ENCODE data around the gene SMPD4.
"Not testable (repeated sequence)": the region's sequence is repeated elsewhere in the genome, so short reads cannot be mapped to it uniquely, and the experiment has no call there.

SMPD4 gene

GRCh38 chr2:130181325-130181879, at the start of gene SMPD4:
SMPD4 (minus strand) TSS chr2:130181602; CDS start chr2:130176592, 5,010 bp downstream.
- peak; percentile 96 for DNase-seq (ENCODE audit: low read depth)

GRCh38 chr2:130230907-130231306, 49.5 kb upstream of the SMPD4 start:
- not testable (repeated sequence) for DNase-seq (ENCODE audit: low read depth)

- not testable (repeated sequence) for DNase-seq (ENCODE audit: low read depth)
Measured at GRCh38 chr2:130230376-130230775, 49.0 kb upstream of the SMPD4 start.

GRCh38 chr2:130229161-130229510, 47.7 kb upstream of the SMPD4 start:
- not testable (repeated sequence) for DNase-seq (ENCODE audit: low read depth)

GRCh38 chr2:130228467-130229160, 47.2 kb upstream of the SMPD4 start:
- DNase-seq (ENCODE audit: low read depth), result not testable (repeated sequence)

- not testable (repeated sequence) for DNase-seq (ENCODE audit: low read depth)
Measured at GRCh38 chr2:130228005-130228404, 46.6 kb upstream of the SMPD4 start.

DNA sequence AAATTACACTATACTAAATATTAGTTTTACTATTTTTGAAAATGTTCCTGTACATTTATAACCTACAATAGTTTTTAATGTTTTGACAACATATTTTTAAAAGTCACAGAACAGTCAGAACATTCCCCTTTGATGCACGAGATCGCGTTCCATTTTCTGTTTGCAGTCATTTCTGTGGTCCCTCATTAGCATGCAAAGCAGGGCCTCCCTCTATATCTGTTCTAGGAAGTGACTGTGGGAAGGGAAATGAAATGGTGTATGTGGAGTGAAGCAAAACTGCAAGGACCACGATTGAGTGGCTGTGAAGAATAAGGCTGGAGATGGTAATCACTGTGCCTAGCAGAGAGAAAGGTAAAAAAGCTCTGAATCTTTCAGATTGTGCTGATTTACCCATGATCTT, 41.1 kb upstream of the SMPD4 start:
- DNase-seq (ENCODE audit: low read depth), result not testable (repeated sequence)

DNA sequence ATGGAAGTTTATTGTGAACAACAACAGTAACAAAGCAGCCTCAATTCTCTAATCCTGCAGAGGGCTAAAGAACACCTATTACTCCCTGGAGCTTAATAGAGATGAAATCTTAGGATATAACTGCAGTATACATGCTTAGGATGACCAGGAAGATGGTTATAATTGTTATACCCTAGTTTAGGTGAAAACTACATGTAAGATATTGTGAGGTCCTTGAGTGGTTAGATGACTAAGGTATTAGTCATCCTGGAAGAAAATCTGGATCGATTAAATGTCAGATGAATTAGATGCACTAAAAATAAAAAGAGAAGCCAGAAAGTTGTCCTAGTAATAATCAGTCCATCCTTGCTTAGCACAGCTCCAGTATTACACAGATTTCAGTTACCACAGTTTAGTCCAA, 39.1 kb upstream of the SMPD4 start:
- DNase-seq (ENCODE audit: low read depth), result not testable (repeated sequence)

DNA sequence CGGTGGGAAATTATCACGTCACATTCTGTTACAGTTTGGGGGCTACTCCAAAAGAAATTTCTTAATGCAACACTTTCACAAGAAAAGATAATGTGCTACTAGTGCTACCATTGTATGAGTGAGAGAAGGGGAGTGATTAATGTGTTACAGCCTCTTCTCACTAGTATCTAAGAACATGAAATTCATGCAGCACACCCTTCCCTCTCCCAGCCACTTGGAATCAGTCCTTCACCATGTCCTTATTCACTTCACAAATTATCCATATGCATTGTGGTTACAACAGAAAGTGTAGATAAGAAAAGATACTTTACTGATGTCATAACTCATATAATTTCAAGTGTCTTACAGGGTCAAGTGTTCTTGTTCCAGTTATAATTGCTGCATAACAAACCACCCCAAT, 37.7 kb upstream of the SMPD4 start:
- DNase-seq (ENCODE audit: low read depth), result not testable (repeated sequence)

DNA sequence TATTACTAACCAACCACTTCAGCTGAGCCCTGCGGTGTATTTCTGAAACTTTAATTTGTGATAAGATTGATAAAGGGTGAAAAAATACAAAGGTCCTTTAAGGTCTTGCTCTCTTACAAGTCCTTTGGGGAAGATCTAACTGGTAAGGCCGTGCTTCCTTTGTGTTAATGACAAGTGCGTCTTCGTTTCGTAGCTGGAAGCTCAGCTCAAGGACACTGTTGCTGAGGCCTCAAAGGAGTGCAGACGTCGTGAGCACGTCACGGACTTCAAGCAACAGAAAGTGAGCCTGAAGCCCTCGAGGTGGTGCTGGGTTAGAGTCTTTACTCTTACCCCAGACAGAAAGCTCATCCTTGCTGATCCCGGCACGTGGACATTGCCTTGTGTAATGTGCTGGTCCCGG, 25.6 kb upstream of the SMPD4 start:
- not testable (repeated sequence) for DNase-seq (ENCODE audit: low read depth)

DNA sequence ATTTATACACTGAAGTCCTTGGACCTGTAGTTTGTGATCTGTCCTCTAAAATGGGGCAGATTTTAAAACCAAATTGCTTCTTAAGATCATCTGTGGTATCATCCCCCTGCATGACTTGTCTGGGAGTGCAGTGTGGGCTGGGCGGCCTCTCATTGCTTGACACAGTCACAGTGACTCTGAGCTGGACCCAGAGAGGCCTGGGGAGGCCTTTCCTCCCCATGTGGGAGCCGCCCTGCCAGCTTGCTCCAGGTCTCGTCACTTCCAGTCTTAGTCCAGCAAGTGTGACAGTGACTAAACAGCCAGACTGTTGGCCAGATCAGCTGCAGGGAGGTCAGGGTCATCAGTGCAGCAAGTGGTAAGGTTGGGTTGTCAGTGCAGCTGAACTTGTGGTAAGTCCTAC, 21.7 kb upstream of the SMPD4 start:
- not testable (repeated sequence) for DNase-seq (ENCODE audit: low read depth)

- not testable (repeated sequence) for DNase-seq (ENCODE audit: low read depth)
Measured at GRCh38 chr2:130202518-130202917, 21.1 kb upstream of the SMPD4 start.

- DNase-seq (ENCODE audit: low read depth), result no peak
Measured at GRCh38 chr2:130198343-130198742, 16.9 kb upstream of the SMPD4 start, which contains the start of gene TUBA3E. TUBA3E (minus strand) TSS chr2:130198439; CDS start chr2:130198360, 79 bp downstream.

- DNase-seq (ENCODE audit: low read depth), result not testable (repeated sequence)
Measured at GRCh38 chr2:130196052-130196451, 14.7 kb upstream of the SMPD4 start.

DNA sequence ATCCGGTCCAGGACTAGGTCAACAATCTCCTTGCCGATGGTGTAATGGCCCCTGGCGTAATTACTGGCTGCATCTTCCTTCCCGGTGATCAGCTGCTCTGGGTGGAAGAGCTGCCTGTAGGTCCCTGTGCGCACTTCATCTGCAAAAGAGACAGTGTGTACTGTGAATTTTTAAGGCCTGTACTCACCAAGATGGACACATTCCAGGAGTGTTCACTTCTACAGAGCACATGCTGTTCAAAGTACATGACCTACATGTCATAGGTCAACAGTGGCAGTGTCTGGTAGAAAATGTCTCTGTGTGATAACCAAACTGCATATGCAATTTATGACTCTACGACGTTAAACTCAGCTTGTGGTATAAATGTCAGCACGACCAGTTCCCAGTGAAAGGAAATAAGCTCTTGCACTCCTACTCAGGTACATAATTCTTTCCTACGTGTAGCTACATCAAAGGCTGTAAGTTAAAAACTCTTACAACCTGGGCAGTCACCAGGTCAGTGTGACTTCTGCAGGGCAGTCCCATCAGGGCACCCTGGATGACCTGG, 13.8 kb upstream of the SMPD4 start:
- not testable (repeated sequence) for DNase-seq (ENCODE audit: low read depth)

DNA sequence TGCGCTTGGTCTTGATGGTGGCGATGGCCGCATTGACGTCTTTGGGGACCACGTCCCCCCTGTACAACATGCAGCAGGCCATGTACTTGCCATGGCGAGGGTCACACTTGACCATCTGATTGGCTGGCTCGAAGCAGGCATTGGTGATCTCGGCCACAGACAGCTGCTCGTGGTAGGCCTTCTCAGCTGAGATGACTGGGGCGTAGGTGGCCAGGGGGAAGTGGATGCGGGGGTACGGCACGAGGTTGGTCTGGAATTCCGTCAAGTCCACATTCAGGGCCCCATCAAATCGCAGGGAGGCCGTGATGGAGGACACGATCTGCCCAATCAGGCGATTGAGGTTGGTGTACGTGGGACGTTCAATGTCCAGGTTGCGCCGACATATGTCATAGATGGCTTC, 12.4 kb upstream of the SMPD4 start:
- DNase-seq (ENCODE audit: low read depth), result not testable (repeated sequence)

- not testable (repeated sequence) for DNase-seq (ENCODE audit: low read depth)
Measured at GRCh38 chr2:130192451-130192850, 11.0 kb upstream of the SMPD4 start.

GRCh38 chr2:130191319-130191718, 9.9 kb upstream of the SMPD4 start:
- not testable (repeated sequence) for DNase-seq (ENCODE audit: low read depth)

DNA sequence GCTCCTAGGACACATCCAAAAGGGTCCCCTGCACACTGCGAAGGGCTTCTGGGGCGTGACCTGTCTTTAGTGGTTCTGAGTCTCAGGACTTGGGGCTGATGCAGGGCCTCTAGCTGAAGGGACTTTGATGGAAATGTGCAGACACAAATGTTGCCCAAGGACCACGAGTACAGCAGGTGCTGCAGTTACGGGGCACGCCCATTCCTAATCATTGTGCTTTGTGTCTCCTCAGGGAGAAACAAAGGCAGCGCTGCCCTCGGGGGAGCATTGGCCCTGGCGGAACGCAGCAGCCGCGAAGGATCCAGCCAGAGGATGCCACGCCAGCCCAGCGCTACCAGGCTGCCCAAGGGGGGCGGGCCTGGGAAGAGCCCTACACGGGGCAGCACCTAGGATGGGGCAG, 8.8 kb upstream of the SMPD4 start:
- DNase-seq (ENCODE audit: low read depth), result no peak

DNA sequence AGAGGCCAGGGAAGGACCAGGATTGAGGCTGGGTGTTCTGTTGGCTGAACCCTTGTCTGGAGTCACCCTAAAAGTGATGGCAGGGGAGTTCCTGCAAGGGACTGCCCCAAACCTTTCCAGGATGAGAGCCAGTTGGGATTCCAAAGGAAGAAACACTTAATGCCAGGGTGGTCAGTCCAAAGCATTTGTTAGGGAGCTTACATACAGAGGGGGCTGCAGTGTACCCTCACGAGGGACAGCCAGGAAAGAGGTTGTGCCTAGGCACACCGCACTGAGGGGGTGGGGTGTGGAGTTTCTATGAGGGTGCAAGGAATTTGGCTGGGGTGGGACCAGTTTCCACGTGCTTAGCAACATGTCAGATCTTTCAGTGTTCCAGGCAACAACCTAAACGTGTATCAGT, 7.6 kb upstream of the SMPD4 start:
- not testable (repeated sequence) for DNase-seq (ENCODE audit: low read depth)

DNA sequence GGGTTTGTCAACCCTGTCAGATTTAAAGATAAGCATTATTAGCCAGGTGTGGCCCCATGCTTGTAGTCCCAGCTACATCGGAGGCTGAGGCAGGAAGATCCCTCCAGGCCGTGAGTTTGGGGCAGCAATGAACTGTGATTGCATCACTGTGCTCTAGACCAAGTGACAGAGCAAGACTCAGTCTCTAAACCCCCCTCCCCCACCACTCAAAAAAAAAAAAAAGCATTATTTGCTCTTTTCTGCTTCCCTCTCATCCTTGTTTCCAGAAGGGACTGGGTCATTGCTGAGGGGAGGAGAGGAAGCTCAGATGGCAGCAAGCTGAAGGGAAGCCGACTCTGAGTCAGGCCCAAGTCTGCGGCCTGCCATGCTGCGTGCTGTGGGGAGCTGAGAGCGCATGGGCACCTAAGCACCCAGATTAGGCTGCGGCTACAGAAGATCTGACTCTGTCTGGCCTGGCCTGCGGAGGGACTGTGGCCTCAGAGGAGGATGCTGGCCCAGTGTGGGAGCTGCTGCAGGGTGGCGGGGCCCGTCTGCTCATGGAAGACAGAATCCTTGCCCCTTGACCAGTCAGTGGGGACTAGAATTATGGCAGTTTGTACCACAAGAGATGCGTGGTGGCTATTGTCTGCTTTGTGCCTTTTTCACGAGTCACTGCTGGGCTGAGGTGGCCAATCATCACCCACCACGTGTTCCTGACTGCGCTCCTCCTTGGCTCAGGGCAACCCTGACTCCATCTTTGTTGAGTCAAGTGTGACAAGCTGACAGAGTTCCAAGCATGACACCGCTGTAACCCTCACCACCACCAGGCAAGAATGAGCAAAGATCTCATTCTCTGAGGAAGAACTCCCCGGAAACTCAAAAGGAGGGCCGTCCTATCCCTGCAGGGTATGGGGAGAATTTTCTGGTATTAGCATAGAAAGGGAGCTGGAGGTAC, 6.7 kb upstream of the SMPD4 start:
- DNase-seq (ENCODE audit: low read depth), result not testable (repeated sequence)

DNA sequence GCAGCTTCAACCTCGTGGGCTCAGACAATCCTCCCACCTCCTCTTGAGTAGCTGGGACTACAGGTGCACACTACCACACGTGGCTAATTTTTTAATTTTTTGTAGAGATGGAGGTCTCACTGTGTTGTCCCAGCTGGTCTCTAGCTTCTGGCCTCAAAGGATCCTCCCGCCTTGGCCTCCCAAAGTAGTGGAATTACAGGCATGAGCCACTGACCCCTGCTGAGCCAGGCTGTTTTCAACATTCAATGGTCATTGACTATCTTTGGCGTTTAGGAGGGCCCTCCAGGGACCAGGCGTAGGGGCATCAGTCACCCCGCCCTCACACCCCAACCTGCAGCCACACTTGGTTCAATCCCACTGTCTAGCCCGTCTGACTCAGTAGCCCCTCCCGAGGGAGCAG, 5.9 kb upstream of the SMPD4 start:
- DNase-seq (ENCODE audit: low read depth), result no peak
